HCT116 (cell line): ENCODE measurements around the gene EGFL7. TPM values are rescaled to one million over a fixed set of nuclear protein-coding genes. Genes with fewer than 3 reads are reported as not detected.

Experiments used
- ATAC-seq: fragments of 200-7000 bp; cut with Tn5 transposase; 2 replicates; pipeline ENCODE4 v1.9.1; 2020; ENCODE audit warnings: mild to moderate bottlenecking, moderate library complexity
- BruUV-seq: library from RNA; stranded (reverse); fragments of 400-500 nt; replicated peaks from 2 replicates; lab custom pipeline; 2021; lab: Mats Ljungman, UMichigan
- CTCF ChIA-PET: fragments of 300-600 bp; sonication (Branson Sonifier 250); formaldehyde crosslinking; loops from one replicate; lab custom pipeline; 2021; ENCODE audit warnings: antibody characterized with exemption; lab: Charles Lee
- POLR2A ChIA-PET: fragments of 300-600, 350-600 bp; sonication (Branson Sonifier 250); formaldehyde crosslinking; loops from one replicate; lab custom pipeline; 2021; ENCODE audit warnings: antibody characterized with exemption; lab: Charles Lee
- RAD21 ChIA-PET, 2 experiments: fragments of 300-600 bp; sonication (Branson Sonifier 250); formaldehyde crosslinking; loops; one replicate each; lab custom pipeline; 2023; ENCODE audit warnings: low total read pairs in 2 of 2; ENCODE audit not compliant: uncharacterized antibody in 2 of 2, unreplicated experiment in 2 of 2, low non-redundant PET in 1 of 2; lab: Charles Lee
- DNase-seq: peaks from one replicate; pipeline ENCODE4 v3.0.0-alpha.2; 2010; ENCODE audit warnings: low read depth, low spot score
- H2AFZ ChIP-seq: fragments of 200-600 bp; shearing (Covaris generic), sonication (generic); 2 replicates; pipeline ENCODE4 v1.6.1; 2017; ENCODE audit warnings: low read depth, mixed run types, mixed read lengths, antibody characterized with exemption, low read length; ENCODE audit not compliant: poor library complexity, severe bottlenecking
- H3K27ac ChIP-seq: 2 replicates; pipeline ENCODE4 v1.5.1; 2012; ENCODE audit warnings: low read depth, low read length
- H3K27me3 ChIP-seq: fragments of 200-600 bp; sonication (generic); 2 replicates; pipeline ENCODE4 v1.6.1; 2016; ENCODE audit warnings: mixed run types, low read length, mixed read lengths; ENCODE audit not compliant: insufficient read depth
- H3K36me3 ChIP-seq, 2 experiments: fragments of 200-500 bp in 1 of 2; fragments of 200-600 bp in 1 of 2; sonication (Bioruptor generic) in 1 of 2; sonication (generic) in 1 of 2; 2 replicates each; pipeline versions ENCODE4 v1.5.1 to v1.6.1; 2014 to 2016; ENCODE audit warnings: low read length in 2 of 2, inconsistent platforms in 1 of 2, mixed read lengths in 1 of 2, mixed run types in 1 of 2; ENCODE audit not compliant: insufficient read depth in 2 of 2, control insufficient read depth in 1 of 2
- H3K4me1 ChIP-seq, 2 experiments: fragments of 200-600 bp in 1 of 2; sonication (generic) in 1 of 2; 2 replicates each; pipeline versions ENCODE4 v1.5.1 to v1.6.1; 2012 to 2017; ENCODE audit warnings: low read length in 2 of 2, inconsistent platforms in 1 of 2, mild to moderate bottlenecking in 1 of 2, mixed read lengths in 1 of 2, mixed run types in 1 of 2, moderate library complexity in 1 of 2; ENCODE audit not compliant: insufficient read depth in 2 of 2, control insufficient read depth in 1 of 2
- H3K4me2 ChIP-seq: fragments of 200-600 bp; sonication (generic); 2 replicates; pipeline ENCODE4 v1.6.1; 2017; ENCODE audit warnings: mixed run types, low read length, mixed read lengths
- H3K4me3 ChIP-seq, 2 experiments: fragments of 200-600 bp in 1 of 2; sonication (generic) in 1 of 2; replicated peaks in 1 of 2; 2 replicates each; pipeline ENCODE4 v1.5.1; 2011 to 2016; ENCODE audit warnings: low read length in 2 of 2, control low read depth in 1 of 2, low read depth in 1 of 2, mild to moderate bottlenecking in 1 of 2, mixed read lengths in 1 of 2, mixed run types in 1 of 2
- H3K79me2 ChIP-seq: fragments of 200-600 bp; sonication (generic); 2 replicates; pipeline ENCODE4 v1.6.1; 2017; ENCODE audit warnings: mild to moderate bottlenecking, mixed run types, low read length, moderate library complexity, mixed read lengths; ENCODE audit not compliant: insufficient read depth
- H3K9ac ChIP-seq: fragments of 200-600 bp; sonication (generic); 2 replicates; pipeline ENCODE4 v1.6.1; 2016; ENCODE audit warnings: low read length, mixed read lengths
- H3K9me2 ChIP-seq: fragments of 200-600 bp; sonication (generic), shearing (Covaris generic); 2 replicates; pipeline ENCODE4 v1.6.1; 2017; ENCODE audit warnings: mixed run types, mild to moderate bottlenecking, moderate library complexity; ENCODE audit not compliant: insufficient read depth
- H3K9me3 ChIP-seq, 2 experiments: fragments of 200-500 bp in 1 of 2; fragments of 200-600 bp in 1 of 2; sonication (Bioruptor generic) in 1 of 2; sonication (generic) in 1 of 2; 2 replicates each; pipeline ENCODE4 v1.6.1; 2014 to 2017; ENCODE audit warnings: low read length in 2 of 2, mixed read lengths in 2 of 2, inconsistent platforms in 1 of 2, low read depth in 1 of 2, mild to moderate bottlenecking in 1 of 2, mixed run types in 1 of 2, moderate library complexity in 1 of 2; ENCODE audit not compliant: control insufficient read depth in 1 of 2, insufficient read depth in 1 of 2
- H4K20me1 ChIP-seq: fragments of 200-600 bp; sonication (generic), shearing (Covaris generic); 2 replicates; pipeline ENCODE4 v1.6.1; 2017; ENCODE audit warnings: mixed run types, mild to moderate bottlenecking, moderate library complexity; ENCODE audit not compliant: insufficient read depth
- CBX3 ChIP-seq: IDR thresholded peaks from 2 replicates; pipeline ENCODE4 v1.6.1; 2012; ENCODE audit warnings: low read depth
- CEBPB ChIP-seq: IDR thresholded peaks from 2 replicates; pipeline ENCODE4 v1.6.1; 2012; ENCODE audit warnings: low read depth
- ELF1 ChIP-seq: IDR thresholded peaks from 2 replicates; pipeline ENCODE4 v1.6.1; 2012; ENCODE audit warnings: low read depth, borderline replicate concordance
- EZH2phosphoT487 ChIP-seq: fragments of 200-600 bp; IDR thresholded peaks from 2 replicates; pipeline ENCODE4 v1.6.1; 2018; ENCODE audit warnings: antibody characterized with exemption, borderline replicate concordance
- FOSL1 ChIP-seq: IDR thresholded peaks from 2 replicates; pipeline ENCODE4 v1.6.1; 2012; ENCODE audit warnings: low read depth
- POLR2AphosphoS5 ChIP-seq: IDR thresholded peaks from 2 replicates; pipeline ENCODE4 v1.6.1; 2011; ENCODE audit warnings: mild to moderate bottlenecking, low read depth, low read length, moderate library complexity
- RAD21 ChIP-seq: IDR thresholded peaks from 2 replicates; pipeline ENCODE4 v1.6.1; 2012; ENCODE audit warnings: low read depth, mild to moderate bottlenecking
- SIN3A ChIP-seq: IDR thresholded peaks from 2 replicates; pipeline ENCODE4 v1.6.1; 2012; ENCODE audit warnings: low read depth
- SP1 ChIP-seq: IDR thresholded peaks from 2 replicates; pipeline ENCODE4 v1.6.1; 2012; ENCODE audit warnings: low read depth
- TCF7L2 ChIP-seq: IDR thresholded peaks from 2 replicates; pipeline ENCODE4 v1.7.0; 2011; ENCODE audit warnings: borderline replicate concordance, inconsistent platforms; ENCODE audit not compliant: insufficient read depth, insufficient read length; ENCODE audit errors: extremely low read depth
- YY1 ChIP-seq: IDR thresholded peaks from 2 replicates; pipeline ENCODE4 v1.6.1; 2011; ENCODE audit warnings: low read length, low read depth, moderate library complexity, mild to moderate bottlenecking; ENCODE audit not compliant: insufficient replicate concordance; ENCODE audit errors: extremely low read depth
- ZFX ChIP-seq: fragments of 450-650 bp; IDR thresholded peaks from 2 replicates; pipeline ENCODE4 v1.6.1; 2017
- intact Hi-C: fragments of 100-400 bp; cut with micrococcal nuclease; formaldehyde crosslinking; loops from 2 replicates; pipeline ENCODE4 v1.10.0; 2022
- total RNA-seq: library from RNA; stranded (reverse); gene quantifications from one replicate; pipeline ENCODE4 v1.2.1, GENCODE V29; 2021; ENCODE audit not compliant: unreplicated experiment
- TF ChIP-seq, protein P1 (sequence below): IDR thresholded peaks from 2 replicates; pipeline ENCODE4 v1.6.1; 2012
- TF ChIP-seq, protein P2 (sequence below): IDR thresholded peaks from 2 replicates; pipeline ENCODE4 v1.6.1; 2012
- TF ChIP-seq, protein P3 (sequence below): IDR thresholded peaks from 2 replicates; pipeline ENCODE4 v1.6.1; 2012; ENCODE audit warnings: low read depth

Gene EGFL7
- total RNA-seq, 1 experiment from 2014 or later: 82.0 TPM

DNA sequence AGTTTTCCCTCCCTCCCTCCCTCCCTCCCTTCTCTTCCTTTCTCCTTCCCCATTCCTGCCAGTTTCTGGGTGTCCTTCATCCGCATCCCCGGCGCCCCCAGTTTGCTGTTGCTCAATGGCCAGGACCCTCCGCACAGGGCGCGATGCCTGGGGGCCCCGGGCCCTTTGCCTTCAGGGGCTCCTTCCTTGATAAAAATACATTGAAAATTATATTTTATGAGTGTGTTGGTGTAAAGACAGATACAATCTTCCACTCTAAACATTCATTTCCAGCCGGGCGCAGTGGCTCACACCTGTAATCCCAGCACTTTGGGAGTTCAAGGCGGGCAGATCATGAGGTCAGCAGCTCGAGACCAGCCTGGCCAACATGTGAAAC is 32.1 kb downstream of the EGFL7 start (continued):
- no peak for TF ChIP-seq EZH2phosphoT487
- TF ChIP-seq CBX3: no peak

DNA sequence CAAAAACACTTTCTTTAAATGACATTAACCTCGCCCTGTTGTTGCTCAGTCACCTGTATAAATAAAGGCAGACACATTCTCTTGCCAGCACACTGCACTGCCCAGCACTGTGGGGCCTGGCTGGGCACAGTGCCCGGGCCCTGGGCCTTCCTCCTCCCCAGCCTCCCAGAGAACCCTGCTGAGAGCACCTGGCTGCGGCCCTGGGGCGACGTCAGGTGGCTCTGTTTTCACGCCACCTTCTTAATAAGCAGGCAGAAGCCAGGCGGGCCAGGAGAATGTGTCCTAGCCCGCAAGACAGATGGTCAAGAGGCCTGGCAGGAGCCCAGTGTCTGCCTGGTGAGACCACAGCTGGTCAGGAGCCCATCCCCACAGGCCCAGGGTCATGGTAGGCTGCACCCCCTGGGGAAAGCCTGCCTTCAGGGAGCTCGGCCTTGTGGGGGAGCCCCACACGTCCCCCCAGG is 32.7 kb downstream of the EGFL7 start:
- Histone ChIP-seq H3K79me2 (no peaks in the 10 kb centered on the region), H4K20me1 (no peaks in the 10 kb centered on the region)
- RAD21 ChIA-PET: no interaction called here
- TF ChIP-seq ZFX: 0 out of 2 replicates have a peak, but pooled peaks have one; percentile 52
- TF ChIP-seq TCF7L2: no peak
- TF ChIP-seq, all 23 proteins: peak for 1
- H3K4me1 ChIP-seq: peaks cover 47 to 76% of the 10 kb centered on the region in 2 experiments
- no peaks in the 10 kb centered on the region for H3K27me3 ChIP-seq
- no peaks in the 10 kb centered on the region for H3K9me2 ChIP-seq
- H3K27ac ChIP-seq: peak overlapping the region; percentile 35; the same call in 1 of the 2 replicates
- CTCF ChIA-PET: interaction anchor here (1.1 to 1.2 kb wide), 2 partner anchors 60 to 211 kb away, joined by 3 read pairs; no protein-coding TSS in a partner anchor
- no peak overlapping the region for H2AFZ ChIP-seq
- POLR2A ChIA-PET: no interaction called here
- DNase-seq: peak; percentile 24
- H3K4me2 ChIP-seq: peak overlapping the region; percentile 98
- ATAC-seq: peak; percentile 7; the same call in 1 of the 2 replicates
- H3K36me3 ChIP-seq: no peaks in the 10 kb centered on the region
- intact Hi-C loops: loop anchor here (1.0 to 2.0 kb wide), 3 partner anchors 34 to 211 kb away; no protein-coding TSS in a partner anchor
- BruUV-seq: no TSS peak
- H3K9me3 ChIP-seq: no peaks in the 10 kb centered on the region
- H3K4me3 ChIP-seq: peak overlapping the region in 1 of 2 experiments; percentile 11; a peak in 1 of 4 replicates
- H3K9ac ChIP-seq: peak overlapping the region; percentile 37

DNA sequence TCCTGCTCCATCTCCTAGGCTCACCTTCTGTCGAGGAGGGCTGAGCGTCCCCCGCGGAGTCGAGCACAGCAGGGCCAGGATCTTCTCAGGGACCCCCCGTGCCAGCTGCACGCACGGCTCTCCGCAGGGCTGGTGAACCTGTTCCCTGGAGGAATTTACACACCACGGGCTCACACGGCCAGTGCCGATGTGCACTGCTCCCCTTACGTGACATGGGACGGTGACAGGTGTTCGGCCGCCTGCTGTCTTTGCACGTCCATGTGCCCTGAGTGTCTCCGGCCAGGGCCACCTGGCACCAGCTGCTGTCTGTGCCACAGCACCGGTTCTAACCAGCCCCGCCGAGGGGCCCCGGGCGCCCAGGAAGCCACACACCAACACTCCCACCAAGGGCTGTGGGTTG is 33.2 kb downstream of the EGFL7 start:
- ATAC-seq (no peak), DNase-seq (no peak)
- RAD21 ChIA-PET: no interaction called here
- H3K79me2 ChIP-seq: no peaks in the 10 kb centered on the region
- intact Hi-C loops: loop anchor here (1.0 to 2.0 kb wide), 3 partner anchors 33 to 211 kb away; no protein-coding TSS in a partner anchor
- no peak overlapping the region for H2AFZ ChIP-seq
- POLR2A ChIA-PET: no interaction called here
- H3K9me3 ChIP-seq: no peaks in the 10 kb centered on the region
- TF ChIP-seq, protein P1, sequence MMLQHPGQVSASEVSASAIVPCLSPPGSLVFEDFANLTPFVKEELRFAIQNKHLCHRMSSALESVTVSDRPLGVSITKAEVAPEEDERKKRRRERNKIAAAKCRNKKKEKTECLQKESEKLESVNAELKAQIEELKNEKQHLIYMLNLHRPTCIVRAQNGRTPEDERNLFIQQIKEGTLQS: no peak
- TF ChIP-seq ELF1: no peak
- no peak for TF ChIP-seq POLR2AphosphoS5
- no peak for TF ChIP-seq YY1
- TF ChIP-seq, protein P2, sequence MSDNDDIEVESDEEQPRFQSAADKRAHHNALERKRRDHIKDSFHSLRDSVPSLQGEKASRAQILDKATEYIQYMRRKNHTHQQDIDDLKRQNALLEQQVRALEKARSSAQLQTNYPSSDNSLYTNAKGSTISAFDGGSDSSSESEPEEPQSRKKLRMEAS: no peak
- no peak for TF ChIP-seq SP1
- TF ChIP-seq TCF7L2: no peak
- TF ChIP-seq FOSL1: no peak
- TF ChIP-seq, protein P3, sequence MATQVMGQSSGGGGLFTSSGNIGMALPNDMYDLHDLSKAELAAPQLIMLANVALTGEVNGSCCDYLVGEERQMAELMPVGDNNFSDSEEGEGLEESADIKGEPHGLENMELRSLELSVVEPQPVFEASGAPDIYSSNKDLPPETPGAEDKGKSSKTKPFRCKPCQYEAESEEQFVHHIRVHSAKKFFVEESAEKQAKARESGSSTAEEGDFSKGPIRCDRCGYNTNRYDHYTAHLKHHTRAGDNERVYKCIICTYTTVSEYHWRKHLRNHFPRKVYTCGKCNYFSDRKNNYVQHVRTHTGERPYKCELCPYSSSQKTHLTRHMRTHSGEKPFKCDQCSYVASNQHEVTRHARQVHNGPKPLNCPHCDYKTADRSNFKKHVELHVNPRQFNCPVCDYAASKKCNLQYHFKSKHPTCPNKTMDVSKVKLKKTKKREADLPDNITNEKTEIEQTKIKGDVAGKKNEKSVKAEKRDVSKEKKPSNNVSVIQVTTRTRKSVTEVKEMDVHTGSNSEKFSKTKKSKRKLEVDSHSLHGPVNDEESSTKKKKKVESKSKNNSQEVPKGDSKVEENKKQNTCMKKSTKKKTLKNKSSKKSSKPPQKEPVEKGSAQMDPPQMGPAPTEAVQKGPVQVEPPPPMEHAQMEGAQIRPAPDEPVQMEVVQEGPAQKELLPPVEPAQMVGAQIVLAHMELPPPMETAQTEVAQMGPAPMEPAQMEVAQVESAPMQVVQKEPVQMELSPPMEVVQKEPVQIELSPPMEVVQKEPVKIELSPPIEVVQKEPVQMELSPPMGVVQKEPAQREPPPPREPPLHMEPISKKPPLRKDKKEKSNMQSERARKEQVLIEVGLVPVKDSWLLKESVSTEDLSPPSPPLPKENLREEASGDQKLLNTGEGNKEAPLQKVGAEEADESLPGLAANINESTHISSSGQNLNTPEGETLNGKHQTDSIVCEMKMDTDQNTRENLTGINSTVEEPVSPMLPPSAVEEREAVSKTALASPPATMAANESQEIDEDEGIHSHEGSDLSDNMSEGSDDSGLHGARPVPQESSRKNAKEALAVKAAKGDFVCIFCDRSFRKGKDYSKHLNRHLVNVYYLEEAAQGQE: no peak
- no peak for TF ChIP-seq SIN3A
- TF ChIP-seq CEBPB: no peak
- no peak for TF ChIP-seq RAD21
- H4K20me1 ChIP-seq: no peaks in the 10 kb centered on the region
- H3K9ac ChIP-seq: no peak overlapping the region
- H3K36me3 ChIP-seq: no peaks in the 10 kb centered on the region
- CTCF ChIA-PET: interaction anchor here (1.1 to 1.2 kb wide), 2 partner anchors 61 to 212 kb away, joined by 3 read pairs; no protein-coding TSS in a partner anchor
- no peak overlapping the region for H3K4me3 ChIP-seq
- H3K4me2 ChIP-seq: peak overlapping the region; percentile 98
- H3K27me3 ChIP-seq: no peaks in the 10 kb centered on the region
- no peaks in the 10 kb centered on the region for H3K9me2 ChIP-seq
- no TSS peak for BruUV-seq
- peak overlapping the region; percentile 35; the same call in 1 of the 2 replicates for H3K27ac ChIP-seq
- peaks cover 42 to 76% of the 10 kb centered on the region in 2 experiments for H3K4me1 ChIP-seq
